Testis (tissue), 3 donors: ENCODE measurements around the gene CELF3. TPM values are rescaled to one million over a fixed set of nuclear protein-coding genes. Genes with fewer than 3 reads are reported as not detected.
"Not testable (repeated sequence)": the region's sequence is repeated elsewhere in the genome, so short reads cannot be mapped to it uniquely, and the experiment has no call there.

ENCODE experiments used
- DNase-seq: peaks from one replicate; pipeline ENCODE4 v3.0.0-alpha.2; 2019
- H3K27ac ChIP-seq, 2 donors: fragments of 200-600 bp; sonication (generic); one replicate each; pipeline ENCODE4 v1.5.1; 2019
- H3K27me3 ChIP-seq: fragments of 200-600 bp; sonication (generic); one replicate; pipeline ENCODE4 v1.5.1; 2019
- H3K36me3 ChIP-seq: fragments of 200-600 bp; sonication (generic); one replicate; pipeline ENCODE4 v1.5.1; 2017; ENCODE audit warnings: low read depth; ENCODE audit errors: missing control alignments
- H3K4me1 ChIP-seq: fragments of 200-600 bp; sonication (generic); one replicate; pipeline ENCODE4 v1.5.1; 2019
- H3K4me3 ChIP-seq, 2 donors: fragments of 200-600 bp; sonication (generic); one replicate each; pipeline ENCODE4 v1.5.1; 2017 to 2019
- H3K9me3 ChIP-seq: fragments of 200-600 bp; sonication (generic); one replicate; pipeline ENCODE4 v1.5.1; 2017
- CTCF ChIP-seq, 3 experiments: fragments of 450-650 bp in 2 of 3; fragments of 200-600 bp in 1 of 3; sonication (generic) in 1 of 3; IDR thresholded peaks; one replicate each; pipeline ENCODE4 v1.5.1; 2016 to 2019; ENCODE audit warnings: antibody characterized with exemption in 3 of 3, mild to moderate bottlenecking in 2 of 3, moderate library complexity in 1 of 3
- POLR2A ChIP-seq: fragments of 450-650 bp; IDR thresholded peaks from one replicate; pipeline ENCODE4 v1.6.1; 2017; ENCODE audit warnings: antibody characterized with exemption, mild to moderate bottlenecking, moderate library complexity
- WGBS, 2 donors: methylation state at CpG; one replicate each; pipeline ENCODE4 v1.1.5; 2018; 5-methylcytosine and 5-hydroxymethylcytosine counted together
- intact Hi-C: fragments of 100-400 bp; cut with DNase I; formaldehyde crosslinking; loops from one replicate; pipeline ENCODE4 v1.15.1; 2023; ENCODE audit warnings: low total_unique reads
- polyA plus RNA-seq: library from polyadenylated mRNA; stranded (reverse); fragments of 350-450 nt; fragmentation: Illumina TruSeq; extraction: RNeasy Lipid Tissue Mini Kit (QIAGEN cat#74804); gene quantifications from one replicate; pipeline ENCODE4 v1.2.3, GENCODE V29; 2014; ENCODE audit warnings: low read depth, low replicate concordance; ENCODE audit not compliant: insufficient read depth
- total RNA-seq, 2 donors: library from RNA; depleted of rRNA; stranded (reverse); fragments of >200 nt; gene quantifications; one replicate each; pipeline ENCODE4 v1.2.3, GENCODE V29; 2016

Gene CELF3
- total and polyA plus RNA-seq, 3 donors from 2014 or later: 2.6 to 4.6 (median 3.2) TPM

GRCh38 chr1:151737026-151737425 is 20.4 kb upstream of the CELF3 start:
- Histone ChIP-seq H3K27me3 (no peaks in the 10 kb centered on the region), H3K4me3 (no peak overlapping the region), H3K4me1 (no peaks in the 10 kb centered on the region), H3K9me3 (no peaks in the 10 kb centered on the region), H3K36me3 (no peaks in the 10 kb centered on the region), H3K27ac (no peak overlapping the region)
- TF ChIP-seq CTCF (IDR thresholded peaks at IDR 0.05): no peak
- no peak for TF ChIP-seq POLR2A
- no peak for DNase-seq
- intact Hi-C loops: loop anchor here (10.0 kb wide), 1 partner anchor 202 kb away; no protein-coding TSS in a partner anchor
- 82 to 93% methylated on average over 2 of the region's 2 CpGs for WGBS, 2 donors

- not testable (repeated sequence) for H3K4me1 ChIP-seq, H3K36me3 ChIP-seq, H3K27ac ChIP-seq, H3K27me3 ChIP-seq, H3K9me3 ChIP-seq, DNase-seq, H3K4me3 ChIP-seq
- WGBS, 2 donors: 93 to 96% methylated on average over 9 of the region's 9 CpGs
- intact Hi-C loops: loop anchor here (10.0 kb wide), 1 partner anchor 199 kb away; no protein-coding TSS in a partner anchor
These were observed 17.4 kb upstream of the CELF3 start for GRCh38 chr1:151733995-151734394.

- Histone ChIP-seq H3K4me1 (no peaks in the 10 kb centered on the region), H3K27ac (no peak overlapping the region), H3K4me3 (no peak overlapping the region), H3K27me3 (no peaks in the 10 kb centered on the region), H3K36me3 (no peaks in the 10 kb centered on the region), H3K9me3 (no peaks in the 10 kb centered on the region)
- DNase-seq: no peak
- 87 to 88% methylated on average over 3 of the region's 3 CpGs for WGBS, 2 donors
- intact Hi-C loops: loop anchor here (10.0 kb wide), 1 partner anchor 198 kb away; no protein-coding TSS in a partner anchor
- TF ChIP-seq CTCF (IDR thresholded peaks at IDR 0.05): no peak
These were observed 16.5 kb upstream of the CELF3 start for GRCh38 chr1:151733126-151733525.

GRCh38 chr1:151729966-151730291 is 13.3 kb upstream of the CELF3 start:
- 93% methylated on average over 4 of the region's 4 CpGs for WGBS, 2 donors
- H3K9me3 ChIP-seq: no peaks in the 10 kb centered on the region
- no peaks in the 10 kb centered on the region for H3K27me3 ChIP-seq
- no peak for TF ChIP-seq POLR2A
- no peak for TF ChIP-seq CTCF (IDR thresholded peaks at IDR 0.05)
- DNase-seq: no peak
- no peaks in the 10 kb centered on the region for H3K36me3 ChIP-seq
- no peak overlapping the region for H3K27ac ChIP-seq
- H3K4me1 ChIP-seq: no peaks in the 10 kb centered on the region
- intact Hi-C loops: loop anchor here (10.0 kb wide), 1 partner anchor 195 kb away; no protein-coding TSS in a partner anchor
- no peak overlapping the region for H3K4me3 ChIP-seq

- 69 to 71% methylated on average over 9 to 10 of the region's 10 CpGs for WGBS, 2 donors
- Histone ChIP-seq H3K4me3 (no peak overlapping the region), H3K36me3 (no peaks in the 10 kb centered on the region), H3K27me3 (no peaks in the 10 kb centered on the region), H3K27ac (no peak overlapping the region), H3K4me1 (no peaks in the 10 kb centered on the region), H3K9me3 (no peaks in the 10 kb centered on the region)
- DNase-seq: no peak
- intact Hi-C loops: no loop called here
- TF ChIP-seq CTCF (IDR thresholded peaks at IDR 0.05): no peak
- no peak for TF ChIP-seq POLR2A
These were observed 12.8 kb upstream of the CELF3 start for GRCh38 chr1:151729157-151729965.
